ENCODE data around the gene MARF1. TPM values are rescaled to one million over a fixed set of nuclear protein-coding genes. Genes with fewer than 3 reads are reported as not detected.
"Not testable (repeated sequence)": the region's sequence is repeated elsewhere in the genome, so short reads cannot be mapped to it uniquely, and the experiment has no call there.

The MARF1 gene
- total and polyA plus RNA-seq, 9 of the 15 experiments (the other 6 are each of a cell fraction or from before 2014, with no cell fraction given) = 4.7 to 33.2 (median 11.7) TPM

- peaks cover 10 to 16% of the 10 kb centered on the region in 2 experiments for H3K4me1 ChIP-seq (replicated peaks in 1 of 2; ENCODE audit: control insufficient read depth in 2 of 2, insufficient read depth in 2 of 2, low read length in 2 of 2)
- H3K9ac ChIP-seq (ENCODE audit: insufficient read depth in 1 of 2, low read depth in 2 of 2, low read length in 2 of 2); intact Hi-C loops (cut with micrococcal nuclease); H3K9me3 ChIP-seq (replicated peaks; ENCODE audit: control insufficient read depth, insufficient read depth, low read depth, low read length); ATAC-seq; H3K4me3 ChIP-seq; H2AFZ ChIP-seq (ENCODE audit: low read depth, low read length); CTCF ChIA-PET (ENCODE audit: low intra/inter-chr PET ratio); H3K27ac ChIP-seq (ENCODE audit: extremely low read depth, low read depth, low read length); in situ Hi-C loops (cut with MboI); FAIRE-seq; H3K4me2 ChIP-seq (ENCODE audit: insufficient read depth, low read length); H3K9me1 ChIP-seq (ENCODE audit: control insufficient read depth, insufficient read depth, low read length); BruUV-seq (replicated peaks); H3K36me3 ChIP-seq (ENCODE audit: control insufficient read depth, insufficient read depth, low read length); H4K20me1 ChIP-seq (replicated peaks; ENCODE audit: control insufficient read depth, insufficient read depth, low read length); H3K79me2 ChIP-seq (ENCODE audit: control insufficient read depth, insufficient read depth, low read length); DNase-seq (ENCODE audit: extremely low read depth in 1 of 4, low spot score in 3 of 4); H3K27me3 ChIP-seq (ENCODE audit: control insufficient read depth in 2 of 2, insufficient read depth in 2 of 2, low read length in 2 of 2); TF ChIP-seq ATF3 (CRISPR knock-in tag; conservative IDR thresholded peaks at IDR 0.05): not testable (repeated sequence)
- POLR2A ChIA-PET = interaction anchor here (0.8 to 1.3 kb wide), 3 partner anchors 9 to 58 kb away, joined by 3 to 4 read pairs (median 4); no protein-coding TSS in a partner anchor
- TF ChIP-seq ATF3 (IDR thresholded peaks at IDR 0.05) = peak; percentile 27; the same call in 1 of the 2 replicates
- WGBS (ENCODE audit: insufficient coverage, low coverage, missing lambda C conversion rate) = 76% methylated on average over 11 of the region's 13 CpGs
Measured at GRCh38 chr16:15547072-15547767, 95.7 kb downstream of the MARF1 start.

- FAIRE-seq (peak; percentile 32), DNase-seq (ENCODE audit: extremely low read depth in 1 of 4, low spot score in 3 of 4) (peak in 1 of 4 experiments; percentile 41), ATAC-seq (peak; percentile 68)
- Histone ChIP-seq H3K9ac (ENCODE audit: insufficient read depth in 1 of 2, low read depth in 2 of 2, low read length in 2 of 2) (no peak overlapping the region), H3K9me1 (ENCODE audit: control insufficient read depth, insufficient read depth, low read length) (no peaks in the 10 kb centered on the region), H3K36me3 (ENCODE audit: control insufficient read depth, insufficient read depth, low read length) (no peaks in the 10 kb centered on the region), H3K27me3 (ENCODE audit: control insufficient read depth in 2 of 2, insufficient read depth in 2 of 2, low read length in 2 of 2) (no peaks in the 10 kb centered on the region), H3K4me3 (no peak overlapping the region), H4K20me1 (replicated peaks; ENCODE audit: control insufficient read depth, insufficient read depth, low read length) (no peaks in the 10 kb centered on the region), H3K9me3 (replicated peaks; ENCODE audit: control insufficient read depth, insufficient read depth, low read depth, low read length) (peaks cover 7% of the 10 kb centered on the region; the same call in 1 of the 2 replicates), H3K27ac (ENCODE audit: extremely low read depth, low read depth, low read length) (no peak overlapping the region), H3K79me2 (ENCODE audit: control insufficient read depth, insufficient read depth, low read length) (no peaks in the 10 kb centered on the region), H2AFZ (ENCODE audit: low read depth, low read length) (peak overlapping the region; percentile 46; the same call in 1 of the 2 replicates), H3K4me2 (ENCODE audit: insufficient read depth, low read length) (no peak overlapping the region), H3K4me1 (replicated peaks in 1 of 2; ENCODE audit: control insufficient read depth in 2 of 2, insufficient read depth in 2 of 2, low read length in 2 of 2) (peaks cover 10 to 16% of the 10 kb centered on the region in 2 experiments)
- ChIA-PET POLR2A (no interaction called here), CTCF (ENCODE audit: low intra/inter-chr PET ratio) (no interaction called here)
- intact Hi-C loops (cut with micrococcal nuclease) = no loop called here
- BruUV-seq (replicated peaks) = no TSS peak
- in situ Hi-C loops (cut with MboI) = no loop called here
- WGBS (ENCODE audit: insufficient coverage, low coverage, missing lambda C conversion rate) = 69% methylated on average over 2 of the region's 2 CpGs
- TF ChIP-seq ZNF354B (CRISPR knock-in tag; IDR thresholded peaks at IDR 0.05) (no peak), ZBTB2 (IDR thresholded peaks at IDR 0.05) (no peak), CCNT2 (IDR thresholded peaks at IDR 0.05; ENCODE audit: borderline replicate concordance, extremely low read depth, insufficient read length, low read depth, low read length) (no peak), FOXJ2 (tag; IDR thresholded peaks at IDR 0.05) (no peak), ZNF408 (CRISPR knock-in tag; IDR thresholded peaks at IDR 0.05; ENCODE audit: low read depth) (no peak), ZNF740 (CRISPR knock-in tag; IDR thresholded peaks at IDR 0.05) (no peak), ZNF740 (tag; IDR thresholded peaks at IDR 0.05) (no peak), TGIF2 (CRISPR knock-in tag; IDR thresholded peaks at IDR 0.05) (no peak), SREBF2 (CRISPR knock-in tag; IDR thresholded peaks at IDR 0.05) (no peak), CTBP1 (IDR thresholded peaks at IDR 0.05; ENCODE audit: borderline replicate concordance) (0 out of 2 replicates have a peak, but pooled peaks have one; percentile 15)
Measured at GRCh38 chr16:15545544-15545943, 97.4 kb downstream of the MARF1 start.
